C4-2B (cell line): ENCODE results near the gene UCHL5.

Source experiments
- ZFX ChIP-seq: fragments of 450-650 bp; IDR thresholded peaks from 2 replicates; pipeline ENCODE4 v1.6.1; 2017
- TF ChIP-seq, protein P1 (sequence below): fragments of 450-650 bp; conservative IDR thresholded peaks from 2 replicates; pipeline ENCODE4 v1.5.1; 2017; ENCODE audit warnings: mild to moderate bottlenecking

DNA sequence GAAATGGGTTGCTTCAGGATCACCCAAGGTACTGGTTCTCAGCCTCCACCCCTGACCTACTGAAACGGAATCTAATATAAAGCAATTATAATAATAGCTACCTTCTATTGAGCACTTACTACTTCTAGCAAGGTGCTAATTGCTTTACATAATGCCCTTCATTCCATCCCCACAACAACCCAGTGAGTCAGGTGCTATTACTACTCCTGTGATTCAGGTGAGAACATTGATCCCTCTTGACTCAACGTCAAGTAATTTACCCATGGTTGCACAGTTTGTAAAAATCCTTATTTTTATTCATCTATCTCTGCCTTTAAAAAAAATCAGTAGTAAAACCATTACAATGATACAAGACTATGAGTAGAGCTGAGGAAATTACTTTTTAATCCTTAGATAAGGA, 85.2 kb downstream of the UCHL5 start:
- TF ChIP-seq, protein P1, sequence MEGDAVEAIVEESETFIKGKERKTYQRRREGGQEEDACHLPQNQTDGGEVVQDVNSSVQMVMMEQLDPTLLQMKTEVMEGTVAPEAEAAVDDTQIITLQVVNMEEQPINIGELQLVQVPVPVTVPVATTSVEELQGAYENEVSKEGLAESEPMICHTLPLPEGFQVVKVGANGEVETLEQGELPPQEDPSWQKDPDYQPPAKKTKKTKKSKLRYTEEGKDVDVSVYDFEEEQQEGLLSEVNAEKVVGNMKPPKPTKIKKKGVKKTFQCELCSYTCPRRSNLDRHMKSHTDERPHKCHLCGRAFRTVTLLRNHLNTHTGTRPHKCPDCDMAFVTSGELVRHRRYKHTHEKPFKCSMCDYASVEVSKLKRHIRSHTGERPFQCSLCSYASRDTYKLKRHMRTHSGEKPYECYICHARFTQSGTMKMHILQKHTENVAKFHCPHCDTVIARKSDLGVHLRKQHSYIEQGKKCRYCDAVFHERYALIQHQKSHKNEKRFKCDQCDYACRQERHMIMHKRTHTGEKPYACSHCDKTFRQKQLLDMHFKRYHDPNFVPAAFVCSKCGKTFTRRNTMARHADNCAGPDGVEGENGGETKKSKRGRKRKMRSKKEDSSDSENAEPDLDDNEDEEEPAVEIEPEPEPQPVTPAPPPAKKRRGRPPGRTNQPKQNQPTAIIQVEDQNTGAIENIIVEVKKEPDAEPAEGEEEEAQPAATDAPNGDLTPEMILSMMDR = no peak
- no peak for TF ChIP-seq ZFX
